BJ (cell line): ENCODE data around the gene CENATAC. TPM values are rescaled to one million over a fixed set of nuclear protein-coding genes. Genes with fewer than 3 reads are reported as not detected.

Experiments used
- CTCF ChIA-PET: fragments of 350-600 bp; formaldehyde crosslinking; extraction: SDS; loops from one replicate; lab custom pipeline; 2021; ENCODE audit warnings: antibody characterized with exemption, inconsistent platforms; lab: Yijun Ruan, JAX
- POLR2A ChIA-PET: fragments of 300-600 bp; sonication (Branson Sonifier 250); formaldehyde crosslinking; extraction: SDS; loops from one replicate; lab custom pipeline; 2021; ENCODE audit warnings: antibody characterized with exemption; lab: Charles Lee
- DNase-seq: peaks from one replicate; pipeline ENCODE4 v3.0.0-alpha.2; 2011; ENCODE audit warnings: low read depth
- H3K27me3 ChIP-seq: 2 replicates; pipeline ENCODE4 v1.6.0; 2011; ENCODE audit warnings: low read length; ENCODE audit not compliant: control insufficient read depth, insufficient read depth
- H3K36me3 ChIP-seq: 2 replicates; pipeline ENCODE4 v1.5.1; 2011; ENCODE audit warnings: low read length; ENCODE audit not compliant: control insufficient read depth, insufficient read depth
- H3K4me3 ChIP-seq: 2 replicates; pipeline ENCODE4 v1.5.1; 2011; ENCODE audit warnings: low read depth, mild to moderate bottlenecking, control low read depth, low read length
- polyA plus RNA-seq: library from polyadenylated mRNA; depleted of rRNA; stranded (reverse); fragments of >200 nt; gene quantifications from 2 replicates; pipeline ENCODE4 v1.2.3, GENCODE V29; 2011
- TF ChIP-seq, protein P1 (sequence below): IDR thresholded peaks from 2 replicates; pipeline ENCODE4 v1.5.1; 2011; ENCODE audit warnings: low read depth, mild to moderate bottlenecking, control low read depth, inconsistent platforms, low read length, moderate library complexity; ENCODE audit not compliant: insufficient read depth

The CENATAC gene
- polyA plus RNA-seq, 1 experiment = 10.5 TPM

DNA sequence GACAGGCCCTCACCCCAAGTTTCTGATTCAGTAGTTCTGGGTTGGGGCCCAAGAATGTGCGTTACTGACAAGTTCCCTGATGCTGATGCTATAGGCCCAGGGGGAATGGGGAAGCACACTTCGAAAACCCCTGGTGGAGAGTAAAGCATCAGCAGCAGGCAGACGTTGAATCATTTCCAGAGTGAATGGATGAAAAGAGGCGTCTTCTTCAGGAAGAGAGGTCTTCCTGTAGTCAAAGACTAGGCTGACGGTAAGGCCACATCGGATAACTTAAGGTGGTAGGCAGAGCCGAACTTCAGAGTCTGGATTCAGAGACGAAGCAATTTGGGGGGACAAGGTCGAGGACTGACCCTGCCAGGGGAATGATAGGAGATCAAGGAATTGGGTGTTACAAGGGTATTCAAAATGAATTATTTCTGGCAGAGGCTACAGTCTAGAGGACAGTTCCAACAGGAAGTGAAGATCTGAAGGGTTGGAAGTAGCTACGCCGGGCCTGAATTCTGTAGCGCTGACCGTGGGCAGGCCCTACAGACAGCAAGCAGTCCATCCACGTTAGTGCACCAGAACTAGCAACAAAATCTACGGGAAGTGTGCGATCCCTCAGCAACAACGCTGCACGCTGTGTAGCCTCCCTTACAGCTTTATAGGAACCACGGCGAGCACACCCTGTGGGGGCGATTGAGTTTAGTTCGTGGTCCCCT lies 862 bp upstream of the CENATAC start:
- TF ChIP-seq, protein P1, sequence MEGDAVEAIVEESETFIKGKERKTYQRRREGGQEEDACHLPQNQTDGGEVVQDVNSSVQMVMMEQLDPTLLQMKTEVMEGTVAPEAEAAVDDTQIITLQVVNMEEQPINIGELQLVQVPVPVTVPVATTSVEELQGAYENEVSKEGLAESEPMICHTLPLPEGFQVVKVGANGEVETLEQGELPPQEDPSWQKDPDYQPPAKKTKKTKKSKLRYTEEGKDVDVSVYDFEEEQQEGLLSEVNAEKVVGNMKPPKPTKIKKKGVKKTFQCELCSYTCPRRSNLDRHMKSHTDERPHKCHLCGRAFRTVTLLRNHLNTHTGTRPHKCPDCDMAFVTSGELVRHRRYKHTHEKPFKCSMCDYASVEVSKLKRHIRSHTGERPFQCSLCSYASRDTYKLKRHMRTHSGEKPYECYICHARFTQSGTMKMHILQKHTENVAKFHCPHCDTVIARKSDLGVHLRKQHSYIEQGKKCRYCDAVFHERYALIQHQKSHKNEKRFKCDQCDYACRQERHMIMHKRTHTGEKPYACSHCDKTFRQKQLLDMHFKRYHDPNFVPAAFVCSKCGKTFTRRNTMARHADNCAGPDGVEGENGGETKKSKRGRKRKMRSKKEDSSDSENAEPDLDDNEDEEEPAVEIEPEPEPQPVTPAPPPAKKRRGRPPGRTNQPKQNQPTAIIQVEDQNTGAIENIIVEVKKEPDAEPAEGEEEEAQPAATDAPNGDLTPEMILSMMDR = 0 out of 2 replicates have a peak, but pooled peaks have one; percentile 22
- no peak for DNase-seq
- no peaks in the 10 kb centered on the region; the same call in 1 of the 2 replicates for H3K36me3 ChIP-seq
- ChIA-PET CTCF (interaction anchor here (1.2 to 1.4 kb wide), 3 partner anchors 16 to 307 kb away, joined by 3 to 6 read pairs (median 3); no protein-coding TSS in a partner anchor), POLR2A (no interaction called here)
- H3K4me3 ChIP-seq = peak overlapping the region; percentile 80
- H3K27me3 ChIP-seq = no peaks in the 10 kb centered on the region

DNA sequence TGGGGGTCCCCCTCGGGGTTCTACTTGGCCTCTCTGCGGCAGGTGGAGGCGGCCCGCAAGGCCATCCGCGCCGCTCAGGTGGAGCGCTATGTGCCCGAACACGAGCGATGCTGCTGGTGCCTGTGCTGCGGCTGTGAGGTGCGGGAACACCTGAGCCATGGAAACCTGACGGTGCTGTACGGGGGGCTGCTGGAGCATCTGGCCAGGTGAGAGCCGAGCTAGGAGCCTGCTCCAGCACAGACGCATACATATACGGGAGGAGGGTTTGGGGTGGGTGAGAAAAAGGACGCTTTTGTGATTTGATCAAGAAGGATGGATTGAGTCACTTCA lies 415 bp downstream of the CENATAC start:
- DNase-seq = no peak
- no peaks in the 10 kb centered on the region; the same call in 1 of the 2 replicates for H3K36me3 ChIP-seq
- ChIA-PET CTCF (interaction anchor here (1.1 to 1.4 kb wide), 3 partner anchors 15 to 71 kb away, joined by 3 read pairs; no protein-coding TSS in a partner anchor), POLR2A (interaction anchor here (0.6 kb wide), 1 partner anchor 20 kb away, joined by 3 read pairs; no protein-coding TSS in a partner anchor)
- no peaks in the 10 kb centered on the region for H3K27me3 ChIP-seq
- H3K4me3 ChIP-seq = peak overlapping the region; percentile 80
- TF ChIP-seq, protein P1 = no peak

DNA sequence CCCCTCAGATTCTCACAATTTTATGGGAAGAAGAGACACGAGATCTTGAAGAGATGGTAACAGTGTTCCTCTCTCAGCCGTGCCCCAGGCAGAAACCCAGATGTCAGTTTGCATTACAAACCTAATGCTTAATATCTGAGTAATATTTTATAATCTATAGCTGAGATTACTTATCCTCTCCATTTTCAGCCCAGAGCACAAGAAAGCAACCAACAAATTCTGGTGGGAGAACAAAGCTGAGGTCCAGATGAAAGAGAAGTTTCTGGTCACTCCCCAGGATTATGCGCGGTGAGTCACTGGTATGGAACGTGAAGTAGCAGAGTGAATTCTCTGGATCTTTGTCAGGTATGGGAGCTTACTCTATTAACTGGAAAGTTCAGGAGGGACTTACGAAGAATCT lies 884 bp downstream of the CENATAC start:
- H3K4me3 ChIP-seq = peak overlapping the region; percentile 80
- no peaks in the 10 kb centered on the region; the same call in 1 of the 2 replicates for H3K36me3 ChIP-seq
- CTCF ChIA-PET = interaction anchor here (1.1 kb wide), 1 partner anchor 71 kb away, joined by 3 read pairs; no protein-coding TSS in a partner anchor
- no peaks in the 10 kb centered on the region for H3K27me3 ChIP-seq
- TF ChIP-seq, protein P1 = no peak
- POLR2A ChIA-PET = no interaction called here
- peak; percentile 28 for DNase-seq

DNA sequence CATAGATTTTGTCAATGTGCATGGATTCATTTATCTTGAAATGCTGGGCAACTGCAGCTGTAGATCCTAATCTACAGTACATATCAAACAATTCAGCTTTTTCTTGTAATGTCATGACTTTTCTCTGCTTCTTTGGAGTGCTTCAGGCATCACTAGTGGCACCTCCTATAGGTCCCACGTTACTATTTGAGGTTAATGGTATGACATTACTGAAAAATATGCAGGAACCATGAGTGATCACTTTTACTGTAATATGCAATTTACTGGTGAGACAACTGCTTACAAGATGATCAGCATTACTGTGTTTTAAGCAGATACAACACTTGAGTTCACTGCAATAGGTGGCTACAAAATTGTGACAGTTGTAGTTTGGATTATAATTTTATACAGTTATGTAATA lies 3.0 kb downstream of the CENATAC start:
- POLR2A ChIA-PET = no interaction called here
- H3K36me3 ChIP-seq = no peaks in the 10 kb centered on the region; the same call in 1 of the 2 replicates
- CTCF ChIA-PET = interaction anchor here (2.0 kb wide), 1 partner anchor 15 kb away, joined by 5 read pairs; no protein-coding TSS in a partner anchor
- peak; percentile 25 for DNase-seq
- H3K4me3 ChIP-seq = no peak overlapping the region
- H3K27me3 ChIP-seq = no peaks in the 10 kb centered on the region
- TF ChIP-seq, protein P1 = no peak

DNA sequence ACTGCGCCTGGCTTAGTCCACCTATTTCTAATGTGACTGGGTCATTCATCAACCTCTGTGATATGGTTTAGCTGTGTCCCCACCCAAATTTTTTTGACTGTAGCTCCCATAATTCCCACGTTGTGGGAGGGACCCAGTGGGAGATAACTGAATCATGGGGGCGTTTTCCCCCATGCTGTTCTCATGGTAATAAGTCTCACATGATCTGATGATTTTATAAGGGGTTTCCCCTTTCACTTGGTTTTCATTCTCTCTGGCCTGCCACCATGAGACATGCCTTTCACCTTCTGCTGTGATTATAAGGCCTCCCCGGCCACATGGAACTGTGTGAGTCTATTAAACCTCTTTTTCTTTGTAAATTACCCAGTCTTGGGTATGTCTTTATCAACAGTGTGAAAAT lies 8.7 kb downstream of the CENATAC start:
- no peak for DNase-seq
- POLR2A ChIA-PET = no interaction called here

More for the DNA sequence above, 8.7 kb downstream of the CENATAC start:
- Histone ChIP-seq H3K27me3 (no peaks in the 10 kb centered on the region), H3K4me3 (no peak overlapping the region), H3K36me3 (peaks cover 7% of the 10 kb centered on the region)
- CTCF ChIA-PET = no interaction called here
- TF ChIP-seq, protein P1 = no peak
